ENCODE measurements around the gene GPR62.

GPR62 gene

DNA sequence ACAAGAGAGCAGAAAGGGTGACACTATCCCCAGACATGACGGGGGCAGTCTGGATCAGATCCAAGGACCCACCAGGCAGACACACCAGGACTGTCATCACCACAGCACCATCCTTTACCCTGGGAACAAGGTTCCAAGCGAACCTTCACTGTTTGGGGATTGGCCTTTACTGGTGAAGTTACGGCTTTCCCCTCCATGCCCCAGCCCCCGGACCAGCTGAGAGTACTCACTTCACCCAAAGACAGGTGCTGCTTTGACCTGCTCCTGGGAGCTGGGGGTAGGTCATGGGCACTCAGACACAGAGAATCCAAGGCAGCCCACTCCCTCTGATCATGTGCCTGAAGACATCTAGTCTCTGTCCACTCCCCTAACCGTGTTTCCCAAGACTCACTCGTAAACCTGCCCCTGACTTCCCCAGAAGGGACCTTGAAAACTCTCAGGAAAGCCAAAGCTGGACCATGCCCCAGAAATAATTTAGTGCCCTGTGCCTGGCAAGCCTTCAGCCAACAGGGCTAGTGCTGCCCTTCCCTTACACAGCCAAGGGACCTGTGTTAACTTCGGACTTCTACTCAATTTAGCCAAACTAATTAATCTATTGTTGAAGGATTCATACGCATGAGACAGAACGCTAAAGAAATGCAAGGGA lies 16.3 kb upstream of the GPR62 start:
- DNase-seq (ENCODE audit: low read depth in 2 of 2), result no peak

DNA sequence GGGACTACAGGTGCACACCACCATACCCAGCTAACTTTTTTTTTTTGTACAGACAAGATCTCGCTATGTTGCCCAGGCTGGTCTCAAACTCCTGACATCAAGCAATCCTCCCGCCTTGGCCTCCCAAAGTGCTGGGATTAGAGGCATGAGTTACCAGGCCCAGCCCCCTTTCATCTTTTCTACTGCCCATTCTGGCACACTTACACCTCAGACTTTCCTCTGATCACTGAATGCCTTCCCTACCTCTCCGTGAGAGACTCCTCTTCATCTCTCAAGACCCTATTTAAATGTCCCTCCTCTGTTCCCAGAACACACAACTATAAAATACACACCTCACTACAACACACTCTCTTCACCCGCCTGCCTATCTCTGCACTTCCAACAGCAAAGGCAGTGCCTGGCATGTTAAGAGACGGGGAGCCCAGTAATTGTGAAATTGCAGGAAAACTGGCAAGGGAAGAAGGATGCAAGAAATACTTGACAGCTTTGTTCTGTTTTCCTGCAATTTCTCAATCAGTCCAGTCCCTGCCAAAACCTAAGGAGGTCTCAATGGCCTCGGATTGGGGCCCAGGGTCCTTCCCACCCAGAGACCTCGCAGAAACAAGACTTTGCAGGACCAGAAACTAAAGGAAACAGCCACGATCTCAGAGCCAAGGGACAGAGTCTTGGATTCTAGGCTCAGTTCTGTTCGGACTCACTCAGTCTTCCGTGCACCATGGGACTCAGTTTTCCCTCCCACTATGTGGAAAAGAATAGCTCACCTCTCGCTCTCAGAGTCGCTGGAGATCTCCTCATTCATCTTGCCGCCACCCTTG lies 14.3 kb upstream of the GPR62 start:
- no peak for DNase-seq (ENCODE audit: low read depth in 2 of 2)

DNA sequence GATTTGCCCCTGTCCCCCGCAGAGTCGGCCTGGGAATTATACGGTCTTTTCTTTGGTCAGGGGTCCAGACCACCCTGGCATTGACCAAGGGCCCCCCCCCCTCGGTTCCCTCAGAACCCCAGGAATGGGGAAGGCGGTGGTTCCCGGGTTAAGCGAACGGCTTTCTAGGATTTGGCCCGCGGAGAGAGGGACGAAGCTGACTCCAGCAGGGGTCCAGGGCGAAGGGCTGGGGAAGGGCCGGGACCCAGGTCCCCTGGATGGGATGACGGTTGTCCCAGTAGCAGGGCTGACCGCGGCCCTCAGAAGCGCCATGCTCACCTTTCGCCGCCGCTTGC lies 13.8 kb upstream of the GPR62 start:
- DNase-seq (ENCODE audit: low read depth in 2 of 2), result no peak

- DNase-seq (ENCODE audit: low read depth in 2 of 2), result peak; percentile 98 to 100
Measured at GRCh38 chr3:51941798-51942602, 13.2 kb upstream of the GPR62 start, which contains the start of the genes PARP3 and RRP9. Gene PARP3, plus strand, starts transcription at chr3:51942363. Its CDS starts 993 bp downstream, at chr3:51943356. Gene RRP9, minus strand, starts transcription at chr3:51941904. Its CDS starts 37 bp downstream, at chr3:51941867.

DNA sequence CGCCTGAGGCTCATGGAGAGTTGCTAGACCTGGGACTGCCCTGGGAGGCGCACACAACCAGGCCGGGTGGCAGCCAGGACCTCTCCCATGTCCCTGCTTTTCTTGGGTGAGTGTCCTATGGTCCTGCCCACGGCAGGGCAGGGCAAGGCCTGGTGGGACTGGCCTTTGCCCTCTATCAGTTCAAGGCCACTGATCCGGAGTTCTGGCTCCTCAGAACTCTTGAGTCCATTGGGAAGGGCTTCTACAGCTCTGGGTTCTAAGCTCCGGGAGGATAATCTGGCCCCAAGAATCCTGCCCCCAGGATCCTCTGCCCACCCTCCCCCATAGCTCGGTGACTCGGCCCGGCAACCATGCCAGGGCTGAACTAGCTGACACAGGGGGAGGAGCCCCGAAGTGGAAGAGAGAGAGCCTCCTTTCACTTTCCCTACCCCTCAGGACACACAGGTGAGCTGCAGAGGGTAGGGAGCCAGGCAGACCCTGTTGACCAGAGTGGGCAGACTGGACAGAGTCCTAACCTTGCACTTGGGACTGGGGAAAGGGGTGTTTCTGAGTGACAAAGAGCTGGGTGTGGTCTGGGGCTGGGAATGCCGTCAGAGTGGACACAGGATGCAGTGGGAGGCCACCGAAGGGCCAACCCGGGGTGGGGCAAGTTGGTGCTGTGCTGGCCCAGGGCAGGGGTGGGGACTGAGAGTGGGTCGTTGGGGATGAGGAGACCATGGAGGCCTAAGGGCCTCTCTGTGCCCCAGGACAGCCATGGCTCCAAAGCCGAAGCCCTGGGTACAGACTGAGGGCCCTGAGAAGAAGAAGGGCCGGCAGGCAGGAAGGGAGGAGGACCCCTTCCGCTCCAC lies 12.4 kb upstream of the GPR62 start:
- DNase-seq (ENCODE audit: low read depth in 2 of 2), result peak; percentile 38 to 47

DNA sequence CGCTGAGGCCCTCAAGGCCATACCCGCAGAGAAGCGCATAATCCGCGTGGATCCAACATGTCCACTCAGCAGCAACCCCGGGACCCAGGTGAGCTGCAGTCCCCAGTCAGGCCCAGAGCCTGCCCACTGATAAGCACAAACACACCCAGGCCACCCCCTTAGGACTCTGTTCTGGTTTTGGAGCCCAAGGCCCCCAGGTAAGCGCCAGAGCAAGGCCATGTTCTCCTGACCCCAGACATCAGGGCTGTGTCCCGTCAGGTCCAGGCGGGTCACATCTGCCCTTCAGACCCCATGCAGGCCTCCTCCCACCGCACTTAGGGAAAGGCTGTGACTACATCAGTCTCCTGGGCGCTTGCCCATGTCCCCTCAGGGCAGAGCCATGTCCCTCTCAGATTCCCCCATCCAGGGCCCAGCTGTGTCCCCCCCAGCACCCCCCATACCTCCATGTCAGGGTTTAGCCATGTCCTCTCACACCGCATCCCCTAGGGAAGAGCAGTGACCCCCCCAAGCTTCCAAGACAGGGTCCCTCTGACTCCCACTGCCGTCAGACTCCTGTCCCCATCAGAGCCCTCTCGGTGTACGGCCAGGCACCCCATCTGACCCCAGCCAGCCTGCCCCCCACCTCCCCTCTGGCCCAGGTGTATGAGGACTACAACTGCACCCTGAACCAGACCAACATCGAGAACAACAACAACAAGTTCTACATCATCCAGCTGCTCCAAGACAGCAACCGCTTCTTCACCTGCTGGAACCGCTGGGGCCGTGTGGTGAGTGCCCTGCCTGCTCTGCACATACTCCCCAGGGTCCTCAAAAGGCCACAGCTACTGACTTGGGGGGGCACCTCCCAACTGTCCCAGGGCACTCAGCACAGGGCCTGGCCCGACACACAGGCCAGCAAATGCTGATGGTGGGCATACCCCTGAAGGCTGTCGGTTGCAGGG lies 11.5 kb upstream of the GPR62 start:
- DNase-seq (ENCODE audit: low read depth in 2 of 2), result no peak

DNA sequence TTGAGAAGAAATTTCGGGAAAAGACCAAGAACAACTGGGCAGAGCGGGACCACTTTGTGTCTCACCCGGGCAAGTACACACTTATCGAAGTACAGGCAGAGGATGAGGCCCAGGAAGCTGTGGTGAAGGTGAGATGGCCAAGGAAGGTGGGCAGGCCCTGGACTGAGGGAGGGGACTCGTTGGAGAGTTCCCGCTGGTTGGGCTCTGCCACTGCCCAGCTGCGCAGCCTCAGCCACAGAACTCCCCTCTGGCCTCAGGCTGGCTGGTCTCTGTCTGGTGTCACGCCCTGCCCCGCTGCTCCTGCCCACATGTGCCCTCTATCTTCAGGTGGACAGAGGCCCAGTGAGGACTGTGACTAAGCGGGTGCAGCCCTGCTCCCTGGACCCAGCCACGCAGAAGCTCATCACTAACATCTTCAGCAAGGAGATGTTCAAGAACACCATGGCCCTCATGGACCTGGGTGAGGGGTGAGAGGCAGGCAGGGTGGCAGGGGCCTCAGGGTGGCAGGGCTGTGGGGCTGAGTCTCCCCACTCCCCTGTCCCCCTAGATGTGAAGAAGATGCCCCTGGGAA lies 10.6 kb upstream of the GPR62 start:
- no peak for DNase-seq (ENCODE audit: low read depth in 2 of 2)

GRCh38 chr3:51945031-51945840 lies 9.9 kb upstream of the GPR62 start:
- DNase-seq (ENCODE audit: low read depth in 2 of 2), result no peak

- no peak for DNase-seq (ENCODE audit: low read depth in 2 of 2)
Measured at GRCh38 chr3:51945926-51946705, 9.1 kb upstream of the GPR62 start.

GRCh38 chr3:51946796-51947195 lies 8.4 kb upstream of the GPR62 start:
- no peak for DNase-seq (ENCODE audit: low read depth in 2 of 2)

- no peak for DNase-seq (ENCODE audit: low read depth in 2 of 2)
Measured at GRCh38 chr3:51947215-51947900, 7.8 kb upstream of the GPR62 start.

- no peak for DNase-seq (ENCODE audit: low read depth in 2 of 2)
Measured at GRCh38 chr3:51948016-51948580, 7.1 kb upstream of the GPR62 start.

GRCh38 chr3:51949121-51949520 lies 6.1 kb upstream of the GPR62 start:
- no peak for DNase-seq (ENCODE audit: low read depth in 2 of 2)

DNA sequence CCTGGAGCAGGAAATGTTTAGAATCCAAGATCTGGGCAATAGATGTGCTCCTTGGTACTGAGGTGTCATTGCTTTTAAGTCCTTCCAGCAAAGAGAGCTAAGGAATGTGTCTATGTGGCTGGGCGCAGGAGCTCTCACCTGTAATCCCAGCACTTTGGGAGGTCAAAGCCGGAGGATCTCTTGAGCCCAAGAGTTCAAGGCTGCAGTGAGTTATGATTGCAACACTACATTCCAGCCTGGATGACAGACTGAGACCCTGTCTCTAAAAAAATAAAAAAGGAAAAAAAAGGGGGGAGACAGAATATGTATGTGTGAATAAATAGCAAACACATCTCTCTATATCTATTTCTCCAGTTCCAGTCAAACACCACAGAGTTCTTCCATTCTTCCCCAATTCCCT lies 4.3 kb upstream of the GPR62 start:
- DNase-seq (ENCODE audit: low read depth in 2 of 2), result no peak

DNA sequence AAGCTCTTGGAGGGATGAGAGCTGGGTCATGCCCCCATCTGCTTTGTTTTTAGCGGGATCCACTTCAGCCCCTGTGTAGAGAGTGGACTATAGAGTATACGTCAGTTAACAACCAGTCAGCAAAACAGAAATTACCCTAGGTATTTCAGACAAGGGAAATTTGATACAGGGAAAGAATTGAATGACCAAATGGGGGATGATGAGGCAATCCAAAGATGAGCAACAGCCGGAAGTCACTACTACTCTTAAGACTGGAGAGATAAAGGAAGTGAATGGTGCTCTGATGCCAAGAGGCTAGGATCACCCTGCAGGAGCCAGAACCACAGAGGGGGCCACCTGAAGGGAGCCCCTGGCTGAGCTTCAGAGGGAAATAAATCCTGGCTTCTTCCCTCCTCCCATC lies 1.7 kb upstream of the GPR62 start:
- no peak for DNase-seq (ENCODE audit: low read depth in 2 of 2)

DNA sequence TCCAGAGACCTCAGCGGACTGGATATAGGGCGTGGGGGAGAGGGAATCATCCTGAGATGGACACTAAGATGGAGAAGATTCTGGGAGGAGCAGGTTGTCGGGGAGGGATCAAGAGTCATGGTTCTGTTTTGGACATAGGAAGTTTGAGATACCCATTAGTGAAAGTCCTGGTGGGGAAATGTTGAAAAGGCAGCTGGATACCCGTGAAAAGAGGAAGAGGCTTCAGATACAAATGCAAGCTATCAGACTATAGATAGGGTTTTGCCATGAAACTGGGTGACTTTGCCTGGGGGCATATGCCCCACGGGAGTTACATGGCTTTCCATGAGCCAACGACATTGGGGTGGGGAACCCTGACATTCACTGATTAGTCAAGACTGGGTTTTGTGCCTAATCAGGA lies 1.1 kb upstream of the GPR62 start:
- DNase-seq (ENCODE audit: low read depth in 2 of 2), result no peak

DNA sequence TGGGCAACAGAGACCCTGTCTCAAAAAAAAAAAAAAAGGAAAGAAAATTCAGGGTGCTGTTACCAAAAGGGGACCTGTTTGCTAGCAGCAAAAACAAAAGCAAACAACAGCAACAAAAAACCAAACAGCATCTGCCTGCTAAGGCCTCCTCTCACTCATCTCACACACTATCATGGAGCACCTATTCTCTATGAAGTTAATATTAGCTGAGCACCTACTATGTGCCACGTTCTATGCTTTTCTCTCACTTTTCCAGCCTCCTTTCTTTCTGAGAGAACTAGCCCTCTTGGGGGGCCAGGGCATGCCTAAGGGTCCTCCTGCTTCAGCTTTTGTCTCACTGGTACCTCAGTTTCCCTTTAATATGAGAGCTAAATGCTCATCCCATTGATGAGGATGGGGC lies 468 bp upstream of the GPR62 start:
- no peak for DNase-seq (ENCODE audit: low read depth in 2 of 2)
